Heart right ventricle (tissue), 16 donors: ENCODE results near the gene NOX3. TPM values are rescaled to one million over a fixed set of nuclear protein-coding genes. Genes with fewer than 3 reads are reported as not detected.

Source experiments
- ATAC-seq, 8 donors: fragments of 200-7000 bp; cut with Tn5 transposase; one replicate each; pipeline ENCODE4 v1.9.1; 2020; ENCODE audit warnings: mild to moderate bottlenecking in 8 of 8, moderate library complexity in 8 of 8, moderate number of reproducible peaks in 1 of 8
- DNase-seq, 2 donors: peaks; one replicate each; pipeline ENCODE4 v3.0.0-alpha.2; 2020
- H3K27ac ChIP-seq, 10 donors: fragments of 200-600 bp; sonication (generic) in 2 of 10; one replicate each; pipeline versions ENCODE4 v1.5.0 to v1.8.0; 2020 to 2022; ENCODE audit warnings: mild to moderate bottlenecking in 3 of 10
- H3K27me3 ChIP-seq, 7 donors: fragments of 200-600 bp; one replicate each; pipeline ENCODE4 v1.8.0; 2021 to 2022; ENCODE audit warnings: mild to moderate bottlenecking in 2 of 7
- H3K36me3 ChIP-seq, 9 donors: fragments of 200-600 bp; sonication (generic) in 1 of 9; one replicate each; pipeline versions ENCODE4 v1.5.0 to v1.8.0; 2020 to 2022; ENCODE audit warnings: mild to moderate bottlenecking in 2 of 9
- H3K4me1 ChIP-seq, 9 donors: fragments of 200-600 bp; sonication (generic) in 1 of 9; one replicate each; pipeline versions ENCODE4 v1.5.0 to v1.8.0; 2020 to 2022; ENCODE audit warnings: mild to moderate bottlenecking in 4 of 9
- H3K4me3 ChIP-seq, 10 donors: fragments of 200-600 bp; sonication (generic) in 2 of 10; one replicate each; pipeline versions ENCODE4 v1.5.0 to v1.8.0; 2020 to 2022; ENCODE audit warnings: mild to moderate bottlenecking in 7 of 10, moderate library complexity in 2 of 10
- H3K9me3 ChIP-seq, 11 donors: fragments of 200-600 bp in 10 of 11; sonication (generic) in 2 of 11; one replicate each; pipeline versions ENCODE4 v1.5.0 to v1.8.0; 2013 to 2022; ENCODE audit warnings: mild to moderate bottlenecking in 2 of 11, control low read depth in 1 of 11, moderate library complexity in 1 of 11
- CTCF ChIP-seq, 9 donors: fragments of 200-600 bp; sonication (generic) in 2 of 9; IDR thresholded peaks; one replicate each; pipeline versions ENCODE4 v1.5.0 to v1.8.0; 2021 to 2022; ENCODE audit warnings: antibody characterized with exemption in 9 of 9, mild to moderate bottlenecking in 5 of 9, moderate library complexity in 1 of 9
- WGBS, 2 donors: extraction: QIAGEN DNeasy Blood & Tissue Kit; methylation state at CpG; one replicate each; pipeline ENCODE4 v1.1.7; 2013; ENCODE audit warnings: inconsistent platforms in 1 of 2; 5-methylcytosine and 5-hydroxymethylcytosine counted together
- intact Hi-C, 10 donors: fragments of 100-400 bp; cut with DNase I; formaldehyde crosslinking; loops; one replicate each; pipeline versions ENCODE4 v1.11.1 to v1.14.2; 2022
- polyA plus RNA-seq, 2 donors: library from polyadenylated mRNA; stranded (reverse); fragments of 200-250 nt; gene quantifications; one replicate each; pipeline ENCODE4 v1.2.3, GENCODE V29; 2013
- total RNA-seq, 10 donors: library from RNA; stranded (reverse); fragmentation: NEBNext Ultra II Directional in 3 of 10; extraction: Animal tissue kit (Norgen Biotek cat#: 25700) in 3 of 10; gene quantifications; one replicate each; pipeline versions ENCODE4 v1.2.1 to v1.2.4, GENCODE V29; 2021 to 2023
- donor health status: Arrhythmogenic right ventricular cardiomyopathy.
- donor health status: ischemic (EF 13 %, LVEDD 7.1; RV severe dilation, severe dysfunction).
- donor health status: healthy with polysubstance abuse.
- donor health status: DM: no; HTN: yes; CAD: no.
- donor health status: DM: no; HTN: no; CAD: no.
- donor health status: ischemic (EF 25% LVEDD 6.9; RV normal size, moderate dysfunction).
- donor health status: ischemic (EF 25% LVEDD 5.7; RV mildly dilated, moderate dysfunction).
- donor health status: healthy.
- donor health status: DM: yes; HTN: yes; CAD: no.
- donor health status: Ischemic cardiomyopathy.
- donor health status: ischemic (EF 35%, LVEDD 5.7; RV mildly dilated, moderate dysfunction).
- donor health status: nonischemic (EF 11% LVEDD 7.7; RV severe dilation, severe dysfunction).
- donor health status: DM: yes; HTN: yes; CAD: no.
- donor health status: PGD.
- donor health status: ischemic (EF 29% LVEDD 5.4; RV normal size, mild dysfunction).
- donor health status: nonischemic (EF 23%, LVEDD 6.1; RV moderate dilation, normal function).

NOX3 gene
- total and polyA plus RNA-seq, 12 donors = not detected

GRCh38 chr6:155443168-155443567, 12.5 kb downstream of the NOX3 start:
- ATAC-seq = no peak
- WGBS, 2 donors = 87 to 90% methylated on average over 9 of the region's 9 CpGs

GRCh38 chr6:155442562-155442961, 13.1 kb downstream of the NOX3 start:
- Histone ChIP-seq H3K27ac (no peak overlapping the region), H3K4me1 (peaks cover 0 to 2% (median 0%) of the 10 kb centered on the region in 9 donors), H3K9me3 (no peaks in the 10 kb centered on the region), H3K4me3 (no peak overlapping the region), H3K27me3 (peaks cover 0 to 7% (median 0%) of the 10 kb centered on the region in 7 donors), H3K36me3 (no peaks in the 10 kb centered on the region)
- DNase-seq (no peak), ATAC-seq (no peak)
- intact Hi-C loops = no loop called here
- 92 to 93% methylated on average over 5 of the region's 5 CpGs for WGBS, 2 donors
- TF ChIP-seq CTCF (IDR thresholded peaks at IDR 0.05) = no peak

More at GRCh38 chr6:155443168-155443567, 12.5 kb downstream of the NOX3 start:
- no peak overlapping the region for H3K27ac ChIP-seq
- H3K4me1 ChIP-seq = no peaks in the 10 kb centered on the region
- no peaks in the 10 kb centered on the region for H3K9me3 ChIP-seq
- no peak overlapping the region for H3K4me3 ChIP-seq
- no peak for TF ChIP-seq CTCF (IDR thresholded peaks at IDR 0.05)
- H3K36me3 ChIP-seq = no peaks in the 10 kb centered on the region
- no peak for DNase-seq
- intact Hi-C loops = no loop called here
- H3K27me3 ChIP-seq = peaks cover 0 to 7% (median 0%) of the 10 kb centered on the region in 7 donors

- ATAC-seq = no peak
- no peak overlapping the region for H3K4me3 ChIP-seq
- H3K27me3 ChIP-seq = no peaks in the 10 kb centered on the region
- no peaks in the 10 kb centered on the region for H3K36me3 ChIP-seq
- DNase-seq = no peak
- H3K9me3 ChIP-seq = no peaks in the 10 kb centered on the region
- TF ChIP-seq CTCF (IDR thresholded peaks at IDR 0.05) = no peak
- peaks cover 0 to 10% (median 0%) of the 10 kb centered on the region in 9 donors for H3K4me1 ChIP-seq
- 70 to 72% methylated on average over 4 of the region's 4 CpGs for WGBS, 2 donors
- intact Hi-C loops = no loop called here
- H3K27ac ChIP-seq = no peak overlapping the region
Observed at GRCh38 chr6:155441112-155441465, 14.6 kb downstream of the NOX3 start.

DNA sequence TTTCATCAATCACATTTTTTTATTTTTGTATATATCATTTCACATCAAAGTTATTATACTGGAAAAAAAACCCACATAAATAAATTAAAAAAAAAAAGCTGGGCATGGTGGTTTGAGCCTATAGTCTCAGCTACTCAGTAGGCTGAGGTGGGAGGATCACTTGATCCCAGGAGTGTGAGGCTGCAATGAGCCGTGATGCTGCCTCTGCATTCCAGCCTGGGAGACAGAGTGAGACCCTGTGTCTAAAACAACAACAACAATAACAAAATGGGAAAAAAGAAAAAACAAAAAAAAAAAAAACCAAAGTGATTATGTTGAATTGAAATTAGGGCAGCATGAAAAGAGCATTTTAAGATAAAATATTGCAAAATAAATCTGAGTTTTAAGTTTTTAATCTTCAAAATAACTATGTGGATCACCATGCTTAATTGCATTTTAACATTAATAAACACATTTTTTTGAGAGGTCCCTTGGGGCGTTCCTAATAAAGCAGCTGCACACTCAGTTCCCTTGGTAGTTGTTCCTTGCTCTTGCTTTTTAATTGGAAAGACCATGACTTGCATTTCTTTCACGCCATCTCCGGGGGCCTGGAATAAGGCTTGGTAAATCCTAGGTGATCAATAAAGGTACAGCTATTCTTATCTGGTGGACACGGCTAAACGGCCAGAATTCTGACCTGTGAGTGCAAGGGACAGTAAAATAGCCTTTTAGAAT, 15.1 kb downstream of the NOX3 start:
- TF ChIP-seq CTCF (IDR thresholded peaks at IDR 0.05) = no peak
- Histone ChIP-seq H3K9me3 (no peaks in the 10 kb centered on the region), H3K27ac (no peak overlapping the region), H3K4me1 (peaks cover 0 to 10% (median 0%) of the 10 kb centered on the region in 9 donors), H3K27me3 (no peaks in the 10 kb centered on the region), H3K4me3 (no peak overlapping the region), H3K36me3 (no peaks in the 10 kb centered on the region)
- no peak for ATAC-seq
- no peak for DNase-seq
- 61 to 81% methylated on average over 6 of the region's 6 CpGs for WGBS, 2 donors
- intact Hi-C loops = no loop called here
